IPS DF 6.9 (cell line): ENCODE measurements around the gene KLHL4.
A peak's percentile ranks its signal among the peaks of the same experiment; 100 is the strongest.

Source experiments
- DNase-seq: peaks from one replicate; pipeline ENCODE4 v3.0.0-alpha.2; 2013; ENCODE audit warnings: low read depth, low spot score
- H3K27ac ChIP-seq: one replicate; pipeline ENCODE4 v1.5.1; 2013; ENCODE audit warnings: low read length, control low read depth
- H3K27me3 ChIP-seq: 2 replicates; pipeline ENCODE4 v1.6.1; 2013; ENCODE audit warnings: mild to moderate bottlenecking, low read length; ENCODE audit not compliant: control insufficient read depth, insufficient read depth
- H3K36me3 ChIP-seq: 2 replicates; pipeline ENCODE4 v1.6.1; 2013; ENCODE audit warnings: low read length; ENCODE audit not compliant: control insufficient read depth, insufficient read depth
- H3K4me1 ChIP-seq: 2 replicates; pipeline ENCODE4 v1.6.1; 2013; ENCODE audit warnings: low read length; ENCODE audit not compliant: control insufficient read depth, insufficient read depth
- H3K4me3 ChIP-seq: 2 replicates; pipeline ENCODE4 v1.5.1; 2013; ENCODE audit warnings: mild to moderate bottlenecking, low read length
- H3K9me3 ChIP-seq: 2 replicates; pipeline ENCODE4 v1.6.1; 2013; ENCODE audit warnings: low read length, inconsistent platforms; ENCODE audit not compliant: control insufficient read depth, insufficient read depth
- WGBS: extraction: QIAGEN DNeasy Blood & Tissue Kit; methylation state at CpG from one replicate; pipeline ENCODE4 v1.1.7; 2013; ENCODE audit warnings: mixed read lengths, missing lambda C conversion rate; ENCODE audit not compliant: insufficient read length, insufficient coverage; 5-methylcytosine and 5-hydroxymethylcytosine counted together

KLHL4 gene

DNA sequence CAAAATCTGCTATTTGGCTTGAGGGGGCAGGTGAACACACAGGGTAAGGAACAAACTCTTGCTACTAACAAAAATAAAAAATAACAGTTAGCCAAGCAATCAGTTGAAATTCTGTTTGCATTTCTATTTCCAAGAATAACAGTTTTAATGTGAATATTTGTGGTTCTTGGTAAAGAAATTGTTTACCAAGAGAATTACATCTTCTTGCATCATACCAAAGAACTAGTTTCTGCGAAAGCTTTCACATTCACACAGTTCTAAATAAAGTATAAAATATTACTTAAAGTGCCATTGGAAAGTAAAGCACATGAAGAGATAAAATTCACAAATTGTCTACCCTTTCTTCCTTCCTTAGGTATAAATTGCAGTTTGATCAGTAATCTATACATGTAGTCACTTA lies 54.4 kb downstream of the KLHL4 start:
- WGBS, result no CpG with 5 or more reads among the region's 1 CpG
- DNase-seq, result no peak
- H3K27ac ChIP-seq, result no peak overlapping the region
- no peaks in the 10 kb centered on the region for H3K9me3 ChIP-seq
- H3K27me3 ChIP-seq, result no peaks in the 10 kb centered on the region
- H3K36me3 ChIP-seq, result no peaks in the 10 kb centered on the region
- no peak overlapping the region for H3K4me3 ChIP-seq
- no peaks in the 10 kb centered on the region for H3K4me1 ChIP-seq

DNA sequence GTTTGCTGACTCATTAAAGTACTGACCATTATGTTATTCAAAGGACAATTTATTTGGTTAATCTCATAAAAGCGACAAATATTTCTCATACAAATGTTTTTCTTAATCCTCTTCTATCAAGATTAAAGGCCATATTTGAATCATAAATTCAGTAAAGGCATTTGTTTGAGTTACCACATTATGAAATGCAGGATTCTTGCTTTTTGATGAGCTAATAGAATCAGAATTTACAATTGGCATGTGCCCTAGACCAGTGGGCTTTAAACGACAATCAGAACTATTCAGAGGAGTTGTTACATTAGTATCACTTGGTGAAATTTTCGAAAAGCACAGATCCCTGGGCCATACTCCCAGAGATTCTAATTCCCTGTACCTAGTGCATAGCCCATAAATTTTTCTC lies 55.3 kb downstream of the KLHL4 start:
- Histone ChIP-seq H3K36me3 (no peaks in the 10 kb centered on the region), H3K27ac (no peak overlapping the region), H3K9me3 (no peaks in the 10 kb centered on the region), H3K4me3 (no peak overlapping the region), H3K27me3 (no peaks in the 10 kb centered on the region), H3K4me1 (no peaks in the 10 kb centered on the region)
- WGBS, result no CpG with 5 or more reads among the region's 3 CpGs
- no peak for DNase-seq

DNA sequence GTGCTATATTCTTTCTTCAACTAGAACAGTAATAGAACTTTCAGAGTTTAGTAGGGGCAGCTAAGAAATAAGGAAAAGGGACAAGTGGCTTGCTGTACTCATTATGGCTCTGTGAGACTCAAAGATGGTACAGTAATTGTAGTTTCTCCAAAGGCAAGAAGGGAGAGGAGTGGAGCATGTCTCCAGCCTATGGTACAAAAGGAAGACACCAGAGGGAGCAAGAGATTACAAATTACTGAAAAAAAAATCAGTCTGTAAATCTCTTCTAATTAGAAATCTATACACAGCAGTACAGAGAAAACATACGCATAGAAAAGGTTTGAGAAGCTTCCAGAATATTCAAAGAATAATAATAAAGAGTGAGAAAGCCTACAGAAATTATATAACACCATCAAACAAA lies 61.4 kb downstream of the KLHL4 start:
- Histone ChIP-seq H3K4me3 (no peak overlapping the region), H3K9me3 (no peaks in the 10 kb centered on the region), H3K36me3 (no peaks in the 10 kb centered on the region), H3K4me1 (no peaks in the 10 kb centered on the region), H3K27ac (no peak overlapping the region), H3K27me3 (no peaks in the 10 kb centered on the region)
- WGBS, result no CpG with 5 or more reads among the region's 1 CpG
- DNase-seq, result no peak

DNA sequence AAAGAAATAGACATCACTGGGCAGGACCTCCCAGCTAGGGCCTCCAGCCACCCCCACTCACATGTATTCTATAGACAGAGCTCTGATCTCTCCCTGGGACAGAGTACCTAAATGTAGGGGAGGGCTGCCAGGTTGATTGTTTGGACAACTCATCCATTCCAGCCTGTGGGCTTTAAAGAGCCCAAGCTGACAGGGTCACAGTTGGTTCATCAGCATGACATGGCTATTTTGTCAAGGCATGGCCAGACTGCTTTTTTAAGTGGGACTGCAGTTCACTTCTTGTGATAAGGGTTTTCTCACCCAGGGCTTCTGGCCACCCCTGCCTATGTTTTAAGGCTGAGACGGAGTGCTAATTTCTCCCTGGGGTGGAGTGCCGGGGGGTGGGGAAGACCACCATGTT lies 63.3 kb downstream of the KLHL4 start:
- no peak for DNase-seq
- no peaks in the 10 kb centered on the region for H3K27me3 ChIP-seq
- no peaks in the 10 kb centered on the region for H3K9me3 ChIP-seq
- no peaks in the 10 kb centered on the region for H3K4me1 ChIP-seq
- no peak overlapping the region for H3K27ac ChIP-seq
- WGBS, result no CpG with 5 or more reads among the region's 2 CpGs
- H3K36me3 ChIP-seq, result no peaks in the 10 kb centered on the region
- H3K4me3 ChIP-seq, result no peak overlapping the region

DNA sequence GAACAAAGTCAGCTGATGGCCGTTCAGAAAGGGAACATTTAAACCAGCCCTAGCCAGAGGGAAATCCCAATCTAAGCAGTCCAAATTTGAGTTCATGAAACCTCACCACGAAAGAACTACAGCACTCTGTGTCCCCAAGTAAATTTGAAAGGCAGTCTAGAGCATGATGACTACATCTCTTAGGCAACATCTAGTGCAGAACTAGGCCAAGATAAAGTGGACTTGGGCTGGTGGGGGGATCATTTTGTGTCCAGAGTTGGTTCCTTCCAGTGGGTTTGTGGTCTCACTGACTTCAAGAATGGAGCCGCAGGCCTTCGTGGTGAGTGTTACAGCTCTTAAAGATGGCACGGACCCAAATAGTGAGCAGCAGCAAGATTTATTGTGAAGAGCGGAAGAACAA lies 64.9 kb downstream of the KLHL4 start:
- Histone ChIP-seq H3K27me3 (no peaks in the 10 kb centered on the region), H3K4me1 (no peaks in the 10 kb centered on the region), H3K36me3 (no peaks in the 10 kb centered on the region), H3K27ac (no peak overlapping the region), H3K4me3 (no peak overlapping the region), H3K9me3 (no peaks in the 10 kb centered on the region)
- DNase-seq, result no peak
- WGBS, result no CpG with 5 or more reads among the region's 6 CpGs

DNA sequence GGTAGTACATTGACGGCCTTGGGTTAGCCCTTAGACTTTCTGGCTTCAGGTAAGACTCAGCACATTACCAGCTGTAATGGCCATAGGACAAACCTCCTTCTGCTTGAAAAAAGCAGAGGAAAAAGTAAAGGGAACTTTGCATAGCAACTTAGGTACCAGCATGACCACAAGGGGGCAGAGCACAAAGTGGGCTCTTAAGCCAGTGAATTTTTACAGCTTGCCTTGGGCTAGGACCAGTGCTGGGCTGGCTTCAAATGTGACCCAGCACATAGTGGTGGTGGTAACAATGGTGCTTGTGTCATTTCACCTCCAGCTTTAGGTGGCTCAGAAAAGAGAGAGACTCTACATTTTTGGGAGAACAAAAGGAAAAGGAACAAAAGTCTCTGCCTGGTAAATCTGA lies 66.1 kb downstream of the KLHL4 start:
- no peaks in the 10 kb centered on the region for H3K36me3 ChIP-seq
- H3K4me3 ChIP-seq, result no peak overlapping the region
- no peaks in the 10 kb centered on the region for H3K9me3 ChIP-seq
- peak; percentile 41 for DNase-seq
- H3K27ac ChIP-seq, result no peak overlapping the region
- WGBS, result no CpG with 5 or more reads among the region's 1 CpG
- H3K27me3 ChIP-seq, result no peaks in the 10 kb centered on the region
- H3K4me1 ChIP-seq, result no peaks in the 10 kb centered on the region

DNA sequence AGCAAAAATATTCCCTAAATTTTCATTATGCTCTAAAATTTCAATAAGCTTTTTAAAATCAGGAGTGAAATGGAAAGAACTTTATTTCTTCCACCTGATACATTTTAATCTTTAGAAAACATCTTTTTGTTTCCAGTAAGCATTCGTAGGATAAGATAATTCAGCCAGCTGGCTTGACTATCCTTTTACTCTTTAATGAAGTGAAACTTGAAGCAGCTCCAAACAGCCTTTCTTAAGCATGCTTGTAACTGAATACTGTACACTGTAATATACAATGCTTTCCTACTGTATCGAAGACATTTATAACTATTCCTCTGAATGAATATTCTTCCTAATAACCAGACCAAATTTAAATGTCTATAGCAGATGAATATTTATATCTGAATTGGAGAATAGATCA lies 98.8 kb downstream of the KLHL4 start:
- no peaks in the 10 kb centered on the region for H3K9me3 ChIP-seq
- H3K4me1 ChIP-seq, result no peaks in the 10 kb centered on the region
- H3K27ac ChIP-seq, result no peak overlapping the region
- DNase-seq, result no peak
- H3K4me3 ChIP-seq, result no peak overlapping the region
- WGBS, result no CpG with 5 or more reads among the region's 2 CpGs
- no peaks in the 10 kb centered on the region for H3K27me3 ChIP-seq
- H3K36me3 ChIP-seq, result no peaks in the 10 kb centered on the region

DNA sequence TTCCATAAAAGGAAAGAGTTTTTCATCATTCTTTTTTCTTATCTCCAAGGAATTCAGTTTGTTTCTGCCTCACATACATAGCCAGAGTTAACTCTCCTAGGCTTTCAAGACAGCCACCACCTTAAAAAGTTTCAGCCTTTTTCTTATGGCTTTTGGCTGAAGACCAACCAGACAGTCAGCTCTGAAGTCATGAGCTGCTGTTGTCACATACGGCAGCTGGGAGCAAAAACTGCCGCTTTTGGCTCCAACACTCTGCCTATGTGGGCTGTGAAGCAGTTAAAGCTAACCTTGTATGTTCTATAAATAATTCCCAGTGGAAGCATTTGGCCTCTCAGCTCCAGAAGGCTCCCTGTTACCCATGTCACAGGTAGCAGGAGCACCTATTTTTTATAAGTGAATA lies 104.1 kb downstream of the KLHL4 start:
- H3K27ac ChIP-seq, result no peak overlapping the region
- H3K27me3 ChIP-seq, result no peaks in the 10 kb centered on the region
- H3K4me1 ChIP-seq, result no peaks in the 10 kb centered on the region
- H3K9me3 ChIP-seq, result no peaks in the 10 kb centered on the region
- DNase-seq, result no peak
- H3K4me3 ChIP-seq, result no peak overlapping the region
- H3K36me3 ChIP-seq, result no peaks in the 10 kb centered on the region
- no CpG with 5 or more reads among the region's 2 CpGs for WGBS

DNA sequence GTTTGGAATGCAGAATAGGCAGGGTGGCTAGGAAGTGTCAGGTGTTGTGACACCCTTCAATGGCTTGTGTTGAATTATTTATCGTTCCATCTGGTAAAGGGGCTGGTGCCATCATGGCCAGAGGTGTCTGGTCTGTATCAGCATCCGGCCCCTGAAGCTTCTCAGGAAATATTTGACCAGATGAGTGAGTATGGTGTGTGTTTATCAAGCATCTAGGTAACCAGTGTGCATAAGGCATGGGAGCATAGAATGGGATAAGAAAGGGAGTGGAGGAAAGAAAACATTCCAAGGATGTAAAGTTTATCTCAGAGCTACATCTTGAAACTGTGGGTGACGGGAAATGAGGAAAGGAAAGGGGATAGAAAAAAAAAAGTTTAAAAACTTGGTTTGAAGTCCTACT lies 109.4 kb downstream of the KLHL4 start:
- no peak for DNase-seq
- H3K27ac ChIP-seq, result no peak overlapping the region
- H3K36me3 ChIP-seq, result no peaks in the 10 kb centered on the region
- no peak overlapping the region for H3K4me3 ChIP-seq
- H3K27me3 ChIP-seq, result no peaks in the 10 kb centered on the region
- no CpG with 5 or more reads among the region's 3 CpGs for WGBS
- no peaks in the 10 kb centered on the region for H3K9me3 ChIP-seq
- no peaks in the 10 kb centered on the region; the same call in 1 of the 2 replicates for H3K4me1 ChIP-seq

DNA sequence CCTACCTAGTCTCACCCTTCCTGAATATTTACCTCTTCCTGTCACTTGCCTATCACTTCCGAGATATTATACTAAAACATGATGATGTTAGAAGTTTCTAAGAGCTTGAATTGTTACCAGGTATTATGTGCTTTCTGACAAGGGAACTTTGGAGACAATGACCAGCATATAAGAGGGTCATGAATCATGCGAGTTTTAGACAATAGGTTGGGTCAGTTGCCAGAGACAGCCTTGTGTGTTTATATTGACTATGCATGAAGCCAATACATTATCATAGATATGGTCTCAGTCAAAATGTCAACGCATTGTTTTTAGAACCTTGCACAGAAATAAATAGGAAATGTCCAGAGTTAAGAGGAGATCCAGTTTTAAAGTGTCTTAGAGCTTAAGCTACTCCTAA lies 116.8 kb downstream of the KLHL4 start:
- H3K27me3 ChIP-seq, result no peaks in the 10 kb centered on the region
- WGBS, result no CpG with 5 or more reads among the region's 3 CpGs

DNA sequence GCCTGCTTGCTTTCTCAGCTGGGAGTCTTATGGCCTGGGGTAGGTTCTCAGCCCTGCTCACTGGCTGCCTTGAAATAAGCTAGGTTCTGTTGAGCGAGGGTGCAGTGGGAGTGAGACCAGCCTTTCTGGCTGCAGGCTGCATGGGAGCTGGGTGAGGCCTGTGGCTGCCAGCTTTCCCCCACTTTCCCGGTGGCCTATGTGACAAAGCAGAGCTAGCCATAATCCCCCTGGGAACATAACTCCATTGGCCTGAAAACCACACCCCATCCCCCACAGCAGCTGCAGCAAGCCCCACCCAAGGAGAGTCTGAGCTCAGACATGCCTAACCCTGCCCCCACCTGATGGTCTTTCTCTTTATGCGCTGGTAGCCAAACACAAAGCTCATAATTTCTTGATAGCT lies 118.9 kb downstream of the KLHL4 start:
- no peak for DNase-seq
- Histone ChIP-seq H3K27me3 (no peaks in the 10 kb centered on the region), H3K36me3 (no peaks in the 10 kb centered on the region), H3K9me3 (no peaks in the 10 kb centered on the region), H3K4me1 (no peaks in the 10 kb centered on the region), H3K4me3 (no peak overlapping the region), H3K27ac (no peak overlapping the region)
- no CpG with 5 or more reads among the region's 3 CpGs for WGBS

More for the DNA sequence above, 116.8 kb downstream of the KLHL4 start:
- Histone ChIP-seq H3K36me3 (no peaks in the 10 kb centered on the region), H3K9me3 (no peaks in the 10 kb centered on the region), H3K4me1 (no peaks in the 10 kb centered on the region), H3K27ac (no peak overlapping the region), H3K4me3 (no peak overlapping the region)
- no peak for DNase-seq
